ENCODE measurements around the gene ABHD1.
"Not testable (repeated sequence)": the region's sequence is repeated elsewhere in the genome, so short reads cannot be mapped to it uniquely, and the experiment has no call there.

Gene ABHD1

GRCh38 chr2:27123302-27124150 lies at the start of gene ABHD1:
Gene ABHD1, plus strand, starts transcription at chr2:27123815. Its CDS starts 134 bp downstream, at chr2:27123949.
- peak; percentile 79 for DNase-seq

GRCh38 chr2:27074738-27075565 lies 48.7 kb upstream of the ABHD1 start:
- DNase-seq = peak; percentile 59

DNA sequence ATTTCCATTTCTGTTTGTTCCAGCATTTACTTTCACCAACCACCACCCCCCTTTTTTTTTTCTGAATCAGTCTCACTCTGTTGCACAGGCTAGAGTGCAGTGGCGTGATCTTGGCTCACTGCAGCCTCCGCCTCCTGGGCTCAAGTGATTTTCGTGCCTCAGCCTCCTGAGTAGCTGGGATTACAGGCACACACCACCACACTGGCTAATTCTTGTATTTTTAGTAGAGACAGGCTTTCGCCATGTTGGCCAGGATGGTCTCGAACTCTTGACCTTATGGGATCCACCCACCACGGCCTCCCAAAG lies 48.1 kb upstream of the ABHD1 start:
- not testable (repeated sequence) for DNase-seq

GRCh38 chr2:27076323-27076722 lies 47.3 kb upstream of the ABHD1 start:
- DNase-seq = no peak

DNA sequence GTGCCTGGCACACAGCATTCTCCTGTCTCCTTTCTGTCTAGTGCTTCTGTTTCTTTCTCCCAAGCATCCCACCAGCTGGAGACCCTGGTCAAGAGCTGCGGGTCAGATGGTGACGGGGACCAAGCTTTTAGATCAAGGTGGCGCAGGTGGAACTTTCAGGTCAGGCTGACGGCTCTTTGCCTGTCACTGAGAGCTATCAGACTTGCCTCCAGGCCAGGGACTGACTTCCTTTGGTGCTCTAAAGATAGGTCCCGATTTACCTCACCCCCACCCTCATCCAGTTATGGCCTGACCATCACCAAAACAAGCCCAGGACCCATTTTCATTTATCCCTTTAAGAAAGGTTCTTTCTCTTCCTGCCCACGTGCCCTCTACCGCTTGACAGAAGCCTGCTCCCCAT lies 46.4 kb upstream of the ABHD1 start:
- no peak for DNase-seq

DNA sequence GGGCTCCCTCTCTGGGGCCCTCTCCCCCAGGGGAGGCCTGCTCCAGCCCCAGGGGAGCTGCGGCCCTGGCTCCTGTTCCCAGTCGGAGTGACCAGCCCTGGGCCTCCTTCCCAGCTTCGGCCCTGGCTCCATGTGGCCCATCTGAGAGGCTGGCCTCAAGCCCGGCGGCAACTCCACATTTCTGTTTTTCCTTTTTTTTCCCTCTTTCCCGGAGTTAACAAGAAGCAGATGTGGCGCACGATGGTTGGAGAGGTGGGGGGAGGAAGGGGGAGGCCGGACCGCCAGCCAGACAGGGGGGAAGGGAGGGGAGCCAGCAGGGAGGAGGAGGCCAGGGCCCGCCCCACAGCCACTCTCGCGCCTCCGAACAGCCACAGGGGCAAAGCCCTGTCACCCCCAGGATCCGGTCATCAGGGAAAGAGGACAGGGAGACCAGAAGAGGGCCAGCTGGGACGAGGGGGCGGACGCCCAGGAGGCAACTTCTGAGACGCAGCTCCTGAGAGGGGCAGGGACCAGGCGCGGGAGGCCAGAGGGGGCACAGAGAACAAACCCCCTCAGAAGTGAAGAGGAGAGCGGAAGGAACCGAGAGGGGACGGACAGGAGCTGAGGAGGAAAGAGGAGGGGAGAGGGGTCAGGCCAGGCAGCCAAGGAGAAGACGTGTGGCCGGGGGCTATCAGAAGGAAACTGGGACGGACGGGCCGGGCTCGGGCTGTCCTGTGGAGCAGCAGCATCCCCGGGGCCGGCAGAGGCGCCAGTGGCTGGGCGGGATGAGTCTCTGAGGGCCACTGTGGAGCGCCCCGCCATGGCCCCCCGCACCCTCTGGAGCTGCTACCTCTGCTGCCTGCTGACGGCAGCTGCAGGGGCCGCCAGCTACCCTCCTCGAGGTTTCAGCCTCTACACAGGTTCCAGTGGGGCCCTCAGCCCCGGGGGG lies 45.1 kb upstream of the ABHD1 start, which contains the start of gene EMILIN1:
Gene EMILIN1, plus strand, starts transcription at position 349 of the 928 bp plus-strand sequence. Its CDS starts 451 bp downstream, at position 800.
- DNase-seq = no peak

GRCh38 chr2:27079233-27080139 lies 44.1 kb upstream of the ABHD1 start:
- DNase-seq = no peak

DNA sequence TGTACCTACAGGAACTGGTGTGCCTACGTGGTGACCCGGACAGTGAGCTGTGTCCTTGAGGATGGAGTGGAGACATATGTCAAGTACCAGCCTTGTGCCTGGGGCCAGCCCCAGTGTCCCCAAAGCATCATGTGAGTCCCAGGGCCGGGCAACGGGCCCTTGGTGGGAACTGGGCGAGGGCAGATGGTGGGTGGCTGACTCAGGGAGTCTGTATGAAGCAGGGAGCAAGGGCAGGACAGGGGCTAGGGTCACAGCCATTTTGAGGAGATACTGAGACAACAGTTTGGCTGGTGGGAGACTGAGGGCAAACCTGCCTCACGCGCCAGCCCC lies 43.5 kb upstream of the ABHD1 start:
- DNase-seq = no peak

- no peak for DNase-seq
These were observed 43.0 kb upstream of the ABHD1 start for GRCh38 chr2:27080603-27080936.

GRCh38 chr2:27081984-27082772 lies 41.4 kb upstream of the ABHD1 start:
- DNase-seq = no peak

DNA sequence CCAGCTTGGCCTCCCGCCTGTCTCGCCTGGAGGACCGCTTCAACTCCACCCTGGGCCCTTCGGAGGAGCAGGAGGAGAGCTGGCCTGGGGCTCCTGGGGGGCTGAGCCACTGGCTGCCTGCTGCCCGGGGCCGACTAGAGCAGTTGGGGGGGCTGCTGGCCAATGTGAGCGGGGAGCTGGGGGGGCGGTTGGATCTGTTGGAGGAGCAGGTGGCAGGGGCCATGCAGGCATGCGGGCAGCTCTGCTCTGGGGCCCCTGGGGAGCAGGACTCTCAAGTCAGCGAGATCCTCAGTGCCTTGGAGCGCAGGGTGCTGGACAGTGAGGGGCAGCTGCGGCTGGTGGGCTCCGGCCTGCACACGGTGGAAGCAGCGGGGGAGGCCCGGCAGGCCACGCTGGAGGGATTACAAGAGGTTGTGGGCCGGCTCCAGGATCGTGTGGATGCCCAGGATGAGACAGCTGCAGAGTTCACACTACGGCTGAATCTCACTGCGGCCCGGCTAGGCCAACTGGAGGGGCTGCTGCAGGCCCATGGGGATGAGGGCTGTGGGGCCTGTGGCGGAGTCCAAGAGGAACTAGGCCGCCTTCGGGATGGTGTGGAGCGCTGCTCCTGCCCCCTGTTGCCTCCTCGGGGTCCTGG lies 40.7 kb upstream of the ABHD1 start:
- no peak for DNase-seq

DNA sequence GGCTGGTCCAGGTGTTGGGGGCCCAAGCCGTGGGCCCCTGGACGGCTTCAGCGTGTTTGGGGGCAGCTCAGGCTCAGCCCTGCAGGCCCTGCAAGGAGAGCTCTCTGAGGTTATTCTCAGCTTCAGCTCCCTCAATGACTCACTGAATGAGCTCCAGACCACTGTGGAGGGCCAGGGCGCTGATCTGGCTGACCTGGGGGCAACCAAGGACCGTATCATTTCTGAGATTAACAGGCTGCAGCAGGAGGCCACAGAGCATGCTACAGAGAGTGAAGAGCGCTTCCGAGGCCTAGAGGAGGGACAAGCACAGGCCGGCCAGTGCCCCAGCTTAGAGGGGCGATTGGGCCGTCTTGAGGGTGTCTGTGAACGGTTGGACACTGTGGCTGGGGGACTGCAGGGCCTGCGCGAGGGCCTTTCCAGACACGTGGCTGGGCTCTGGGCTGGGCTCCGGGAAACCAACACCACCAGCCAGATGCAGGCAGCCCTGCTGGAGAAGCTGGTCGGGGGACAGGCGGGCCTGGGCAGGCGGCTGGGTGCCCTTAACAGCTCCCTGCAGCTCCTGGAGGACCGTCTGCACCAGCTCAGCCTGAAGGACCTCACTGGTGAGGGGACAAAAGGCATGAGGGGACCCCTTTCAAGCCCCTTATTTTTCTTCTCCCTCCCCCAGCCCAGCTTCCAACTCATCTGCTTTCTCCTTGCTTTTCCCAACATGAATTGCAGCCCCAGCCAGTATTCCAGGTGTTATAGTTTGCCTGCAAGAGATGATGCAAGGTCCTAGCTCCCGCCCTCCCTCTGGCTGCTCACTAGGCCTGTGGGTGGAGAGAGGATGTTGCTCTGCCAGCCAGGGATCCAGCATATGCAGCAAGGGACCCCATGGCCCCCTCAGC lies 40.0 kb upstream of the ABHD1 start:
- DNase-seq = no peak

DNA sequence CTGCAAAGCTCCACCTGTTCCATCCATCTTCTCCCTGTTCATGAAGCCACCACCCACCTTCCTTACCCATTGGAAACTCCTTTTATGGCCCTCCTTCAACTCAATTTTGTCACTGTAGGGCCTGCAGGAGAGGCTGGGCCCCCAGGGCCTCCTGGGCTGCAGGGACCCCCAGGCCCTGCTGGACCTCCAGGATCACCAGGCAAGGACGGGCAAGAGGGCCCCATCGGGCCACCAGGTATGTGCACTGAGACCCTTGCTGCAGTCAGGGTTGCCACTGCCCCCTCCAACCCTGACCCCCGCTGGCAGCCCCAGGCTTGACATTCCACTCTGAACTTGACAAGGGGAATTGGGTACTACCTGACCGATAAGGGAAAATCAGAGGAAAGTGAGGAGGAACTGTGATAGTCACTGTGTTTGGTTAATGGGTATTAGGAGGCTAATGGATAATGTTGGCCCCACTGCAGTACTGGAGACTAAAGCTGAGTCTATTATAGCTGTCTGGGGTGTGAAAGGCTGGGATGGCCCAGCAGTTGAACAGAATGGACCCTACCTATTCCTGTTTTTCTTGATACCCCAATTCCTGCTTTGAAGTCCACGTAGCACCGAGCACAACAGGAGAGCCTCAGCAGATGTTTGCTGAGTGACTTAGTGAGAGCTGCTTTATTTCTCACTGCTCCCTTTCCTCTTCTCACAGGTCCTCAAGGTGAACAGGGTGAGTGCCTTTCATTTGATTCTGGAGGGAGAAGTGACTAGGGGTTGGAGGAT lies 39.1 kb upstream of the ABHD1 start:
- no peak for DNase-seq

DNA sequence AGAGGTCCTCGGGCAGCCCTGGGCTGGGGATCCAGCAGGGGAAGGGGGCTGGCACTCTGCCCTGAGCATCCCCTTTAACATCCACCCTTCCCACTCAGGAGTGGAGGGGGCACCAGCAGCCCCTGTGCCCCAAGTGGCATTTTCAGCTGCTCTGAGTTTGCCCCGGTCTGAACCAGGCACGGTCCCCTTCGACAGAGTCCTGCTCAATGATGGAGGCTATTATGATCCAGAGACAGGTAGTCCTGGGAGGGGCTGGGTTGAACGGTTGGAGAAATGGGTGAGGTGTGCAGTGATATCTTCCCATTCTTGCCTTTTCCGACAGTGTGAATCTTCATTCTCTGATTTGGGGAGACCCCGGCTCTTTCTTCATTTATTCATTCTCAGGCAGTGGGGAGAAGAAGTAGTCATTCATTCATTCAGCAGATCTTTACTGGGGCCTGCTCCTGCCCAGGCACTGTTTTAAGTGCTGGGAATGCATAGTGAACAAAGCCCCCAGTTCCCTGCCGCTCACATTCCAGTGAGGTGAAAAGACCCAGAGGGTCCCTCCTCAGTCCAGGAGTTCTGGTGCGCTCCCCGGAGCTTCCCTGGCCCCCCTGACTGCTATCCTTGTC lies 38.4 kb upstream of the ABHD1 start:
- no peak for DNase-seq

DNA sequence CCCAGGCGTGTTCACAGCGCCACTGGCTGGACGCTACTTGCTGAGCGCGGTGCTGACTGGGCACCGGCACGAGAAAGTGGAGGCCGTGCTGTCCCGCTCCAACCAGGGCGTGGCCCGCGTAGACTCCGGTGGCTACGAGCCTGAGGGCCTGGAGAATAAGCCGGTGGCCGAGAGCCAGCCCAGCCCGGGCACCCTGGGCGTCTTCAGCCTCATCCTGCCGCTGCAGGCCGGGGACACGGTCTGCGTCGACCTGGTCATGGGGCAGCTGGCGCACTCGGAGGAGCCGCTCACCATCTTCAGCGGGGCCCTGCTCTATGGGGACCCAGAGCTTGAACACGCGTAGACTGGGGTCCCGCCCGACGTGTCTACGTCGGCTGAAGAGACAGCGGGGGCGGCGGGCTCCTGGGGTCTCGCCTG lies 37.9 kb upstream of the ABHD1 start:
- DNase-seq = peak; percentile 29

DNA sequence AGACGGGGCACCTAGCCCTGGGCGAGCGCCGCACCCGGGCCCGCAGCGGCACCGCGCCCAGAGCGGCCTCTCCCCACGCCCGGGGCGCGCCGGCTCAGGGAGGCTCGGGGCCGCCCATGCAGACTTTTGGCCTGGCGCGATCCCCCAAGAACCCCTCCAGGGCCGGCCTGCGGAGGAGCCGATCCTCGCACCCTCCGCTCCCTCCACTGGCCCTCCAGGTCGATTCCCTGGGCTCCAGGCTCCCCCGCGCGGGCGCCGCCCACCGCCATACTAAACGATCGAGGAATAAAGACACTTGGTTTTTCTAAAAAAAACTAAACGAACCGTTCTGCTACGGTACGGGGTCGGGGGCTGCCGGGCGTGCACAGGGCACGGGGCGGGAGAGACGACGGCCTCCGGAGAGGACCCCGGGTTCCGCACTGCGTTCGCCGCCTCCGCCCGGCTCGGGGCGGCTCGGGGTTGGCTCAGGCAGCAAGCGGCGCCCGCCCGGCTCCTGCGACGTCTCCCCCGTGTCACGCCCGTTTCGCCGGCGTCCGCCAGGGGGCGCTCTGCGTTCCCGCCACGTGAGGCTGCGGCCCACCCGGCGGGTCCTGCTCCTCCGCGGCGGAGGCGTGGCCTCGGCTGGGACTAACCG lies 37.4 kb upstream of the ABHD1 start:
- peak; percentile 98 for DNase-seq

DNA sequence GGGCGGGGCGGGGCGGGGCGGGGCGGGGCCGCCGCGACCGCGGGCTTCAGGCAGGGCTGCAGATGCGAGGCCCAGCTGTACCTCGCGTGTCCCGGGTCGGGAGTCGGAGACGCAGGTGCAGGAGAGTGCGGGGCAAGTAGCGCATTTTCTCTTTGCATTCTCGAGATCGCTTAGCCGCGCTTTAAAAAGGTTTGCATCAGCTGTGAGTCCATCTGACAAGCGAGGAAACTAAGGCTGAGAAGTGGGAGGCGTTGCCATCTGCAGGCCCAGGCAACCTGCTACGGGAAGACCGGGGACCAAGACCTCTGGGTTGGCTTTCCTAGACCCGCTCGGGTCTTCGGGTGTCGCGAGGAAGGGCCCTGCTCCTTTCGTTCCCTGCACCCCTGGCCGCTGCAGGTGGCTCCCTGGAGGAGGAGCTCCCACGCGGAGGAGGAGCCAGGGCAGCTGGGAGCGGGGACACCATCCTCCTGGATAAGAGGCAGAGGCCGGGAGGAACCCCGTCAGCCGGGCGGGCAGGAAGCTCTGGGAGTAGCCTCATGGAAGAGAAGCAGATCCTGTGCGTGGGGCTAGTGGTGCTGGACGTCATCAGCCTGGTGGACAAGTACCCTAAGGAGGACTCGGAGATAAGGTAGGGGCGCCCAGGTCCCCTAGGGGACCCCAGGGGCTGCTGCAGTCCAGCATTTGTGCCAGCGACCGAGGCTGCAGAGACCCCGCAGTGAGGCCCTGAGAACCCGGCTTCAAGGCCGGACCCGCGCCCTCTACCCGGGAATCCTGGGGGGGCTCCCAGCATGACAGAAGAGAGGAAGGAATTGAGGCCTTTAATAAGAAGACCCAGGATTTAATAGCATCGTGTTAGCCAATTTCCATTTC lies 36.7 kb upstream of the ABHD1 start, which contains the start of gene KHK:
Gene KHK, plus strand, starts transcription at position 49 of the 870 bp plus-strand sequence. Its CDS starts 488 bp downstream, at position 537.
- DNase-seq = no peak

Measured in CD4-positive, alpha-beta T cell treated with Interleukin-21 for 1 hour (primary cell).